ENCODE results near the gene HMGCL. TPM values are rescaled to one million over a fixed set of nuclear protein-coding genes. Genes with fewer than 3 reads are reported as not detected.
"Not testable (repeated sequence)": the region's sequence is repeated elsewhere in the genome, so short reads cannot be mapped to it uniquely, and the experiment has no call there.

The HMGCL gene
- total RNA-seq, 8 experiments from 2014 or later, result 26.9 to 58.0 (median 42.2) TPM

DNA sequence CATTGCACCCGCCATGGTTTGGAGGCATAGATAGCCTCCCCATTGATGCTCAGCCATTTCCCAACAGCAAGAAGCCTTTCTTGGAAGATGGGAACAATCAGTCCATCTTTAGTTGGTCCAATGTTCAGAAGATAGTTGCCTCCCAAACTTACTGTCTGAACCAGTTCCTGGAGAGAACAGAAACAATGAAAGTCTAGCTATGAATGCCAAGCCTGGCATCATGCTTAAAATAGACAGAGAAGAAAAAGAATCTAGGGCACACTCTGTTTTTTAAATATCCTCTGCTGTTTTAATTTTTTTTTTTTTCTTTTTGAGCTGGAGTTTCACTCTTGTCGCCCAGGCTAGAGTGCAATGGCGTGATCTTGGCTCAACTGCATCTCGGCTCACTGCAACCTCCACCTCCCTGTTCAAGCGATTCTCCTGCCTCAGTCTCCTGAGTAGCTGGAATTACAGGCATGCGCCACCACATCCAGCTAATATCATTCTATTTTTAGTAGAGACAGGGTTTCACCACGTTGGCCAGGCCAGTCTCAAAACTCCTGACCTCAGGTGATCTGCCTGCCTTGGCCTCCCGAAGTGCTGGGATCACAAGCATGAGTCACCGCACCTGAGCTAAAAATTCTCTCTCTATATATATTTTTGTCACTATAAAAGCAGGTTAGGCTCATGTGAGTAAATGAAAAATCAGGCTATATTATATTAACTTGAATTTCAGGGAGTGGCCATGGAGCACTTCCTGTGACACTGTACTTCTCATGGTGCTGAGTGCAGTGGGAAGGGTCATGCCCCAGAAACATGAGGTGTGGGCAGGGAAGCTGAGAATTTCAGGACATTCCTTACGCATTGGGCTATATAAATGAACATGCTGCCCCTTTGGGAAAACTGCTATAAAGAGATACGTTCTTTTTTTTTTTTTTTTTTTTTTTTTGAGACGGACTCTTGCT is 23.7 kb upstream of the HMGCL start:
- H3K27ac ChIP-seq, result no peak overlapping the region
- 62 to 100% (median 89%) methylated on average over 1 to 11 of the region's 12 CpGs; no CpG with 5 or more reads in 1 of the 10 experiments for WGBS, 10 experiments
- no peaks in the 10 kb centered on the region for H3K4me1 ChIP-seq (replicated peaks in 1 of 2)
- in situ Hi-C loops (cut with MboI; ENCODE audit: low pct_unique_long_range_greater_than_20kb in 2 of 9, low sequenced_read_pairs in 9 of 9, unreplicated experiment in 9 of 9), result no loop called here
- no peak overlapping the region for H3K4me3 ChIP-seq
- no peak for ATAC-seq (replicated peaks in 6 of 8)

- ATAC-seq (replicated peaks in 6 of 8); H3K27ac ChIP-seq: not testable (repeated sequence)
- WGBS, 10 experiments, result 80 to 100% (median 96%) methylated on average over 1 to 2 of the region's 2 CpGs; no CpG with 5 or more reads in 6 of the 10 experiments
Observed at GRCh38 chr1:23847482-23848095, 22.4 kb upstream of the HMGCL start.

GRCh38 chr1:23845163-23845562 is 19.9 kb upstream of the HMGCL start:
- 66 to 95% (median 87%) methylated on average over 2 of the region's 2 CpGs for WGBS, 10 experiments
- Histone ChIP-seq H3K27ac (no peak overlapping the region), H3K4me3 (no peak overlapping the region), H3K4me1 (replicated peaks in 1 of 2) (no peaks in the 10 kb centered on the region)
- in situ Hi-C loops (cut with MboI; ENCODE audit: low pct_unique_long_range_greater_than_20kb in 2 of 9, low sequenced_read_pairs in 9 of 9, unreplicated experiment in 9 of 9), result no loop called here
- ATAC-seq (replicated peaks in 6 of 8), result no peak

More at GRCh38 chr1:23847482-23848095, 22.4 kb upstream of the HMGCL start:
- in situ Hi-C loops (cut with MboI; ENCODE audit: low pct_unique_long_range_greater_than_20kb in 2 of 9, low sequenced_read_pairs in 9 of 9, unreplicated experiment in 9 of 9); H3K4me1 ChIP-seq (replicated peaks in 1 of 2); H3K4me3 ChIP-seq: not testable (repeated sequence)

DNA sequence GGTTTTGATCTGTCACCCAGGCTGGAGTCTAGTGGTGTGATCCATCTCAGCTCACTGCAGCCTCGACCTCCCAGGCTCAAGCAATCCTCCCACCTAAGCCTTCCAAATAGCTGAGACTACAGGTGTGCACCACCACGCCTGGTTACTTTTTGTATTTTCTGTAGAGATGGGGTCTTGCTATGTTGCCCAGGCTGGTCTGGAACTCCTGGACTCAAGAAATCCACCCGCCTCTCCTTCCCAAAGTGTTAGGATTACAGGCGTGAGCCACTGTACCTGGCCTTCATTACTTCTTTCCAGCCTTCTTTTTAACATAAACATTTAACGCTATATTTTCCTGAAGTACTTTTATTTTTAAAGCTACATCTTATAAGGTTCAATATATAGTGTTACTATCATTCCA is 18.4 kb upstream of the HMGCL start:
- 39 to 100% (median 83%) methylated on average over 1 to 5 of the region's 5 CpGs for WGBS, 10 experiments
- Histone ChIP-seq H3K4me1 (replicated peaks in 1 of 2) (no peaks in the 10 kb centered on the region), H3K27ac (no peak overlapping the region), H3K4me3 (no peak overlapping the region)
- no peak for ATAC-seq (replicated peaks in 6 of 8)
- in situ Hi-C loops (cut with MboI; ENCODE audit: low pct_unique_long_range_greater_than_20kb in 2 of 9, low sequenced_read_pairs in 9 of 9, unreplicated experiment in 9 of 9), result no loop called here

GRCh38 chr1:23838401-23838866 is 13.2 kb upstream of the HMGCL start:
- ATAC-seq (replicated peaks in 6 of 8), result peak; percentile 92 to 99 (median 96)
- H3K4me1 ChIP-seq (replicated peaks in 1 of 2), result peaks cover 0 to 3% of the 10 kb centered on the region in 2 donors
- 0 to 20% (median 3%) methylated on average over 1 to 9 of the region's 21 CpGs; no CpG with 5 or more reads in 5 of the 10 experiments for WGBS, 10 experiments
- peak overlapping the region; percentile 8 to 23 (median 14) for H3K4me3 ChIP-seq
- in situ Hi-C loops (cut with MboI; ENCODE audit: low pct_unique_long_range_greater_than_20kb in 2 of 9, low sequenced_read_pairs in 9 of 9, unreplicated experiment in 9 of 9), result no loop called here
- H3K27ac ChIP-seq, result no peak overlapping the region

DNA sequence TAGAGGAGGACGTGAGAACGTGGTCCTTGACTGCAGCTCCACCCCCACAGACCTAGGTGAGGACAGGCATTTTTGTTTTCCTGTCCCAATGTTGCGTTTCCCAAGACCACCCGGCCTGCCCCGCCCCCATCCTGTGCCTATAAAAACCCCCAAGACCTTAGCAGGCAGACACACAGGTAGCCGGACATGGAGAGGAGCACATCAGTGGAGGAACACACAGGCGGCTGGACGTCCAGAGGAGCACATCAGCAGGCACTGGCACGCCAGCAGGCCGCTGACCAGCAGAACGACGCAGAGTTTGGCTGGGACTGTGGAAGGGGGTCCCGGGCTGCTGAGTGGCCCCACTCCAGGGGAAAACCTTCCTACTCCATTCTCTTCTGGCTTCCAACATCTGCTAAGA is 12.7 kb upstream of the HMGCL start:
- Histone ChIP-seq H3K4me1 (replicated peaks in 1 of 2) (peaks cover 0 to 3% of the 10 kb centered on the region in 2 donors), H3K27ac (no peak overlapping the region), H3K4me3 (peak overlapping the region in 1 of 5 donors; percentile 18)
- in situ Hi-C loops (cut with MboI; ENCODE audit: low pct_unique_long_range_greater_than_20kb in 2 of 9, low sequenced_read_pairs in 9 of 9, unreplicated experiment in 9 of 9), result no loop called here
- ATAC-seq (replicated peaks in 6 of 8), result peak in 6 of 8 experiments; percentile 27 to 58 (median 47)
- 0 to 60% (median 12%) methylated on average over 1 to 10 of the region's 13 CpGs; no CpG with 5 or more reads in 1 of the 10 experiments for WGBS, 10 experiments

DNA sequence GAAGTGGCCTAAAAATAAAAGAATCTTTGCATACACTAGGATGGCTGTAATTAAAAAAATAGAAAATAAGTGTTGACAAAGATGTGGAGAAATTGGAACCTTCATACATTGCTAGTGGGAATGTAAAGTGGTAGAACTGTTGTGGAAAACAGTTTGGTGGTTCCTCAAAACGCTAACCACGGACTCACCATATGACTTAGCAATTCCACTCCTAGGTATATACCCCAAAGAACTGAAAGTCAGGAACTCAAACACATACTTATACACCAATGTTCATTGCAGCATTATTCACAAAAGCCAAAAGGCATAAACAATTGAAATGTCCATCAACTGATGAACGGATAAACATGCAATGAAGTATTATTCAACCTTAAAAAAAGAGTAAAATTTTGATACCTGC is 10.8 kb upstream of the HMGCL start:
- ATAC-seq (replicated peaks in 6 of 8), result no peak
- in situ Hi-C loops (cut with MboI; ENCODE audit: low pct_unique_long_range_greater_than_20kb in 2 of 9, low sequenced_read_pairs in 9 of 9, unreplicated experiment in 9 of 9), result no loop called here
- no peak overlapping the region for H3K27ac ChIP-seq
- H3K4me3 ChIP-seq, result no peak overlapping the region
- WGBS, 10 experiments, result 17 to 100% (median 66%) methylated on average over 1 to 3 of the region's 3 CpGs; no CpG with 5 or more reads in 1 of the 10 experiments
- peaks cover 0 to 3% of the 10 kb centered on the region in 2 donors for H3K4me1 ChIP-seq (replicated peaks in 1 of 2)

DNA sequence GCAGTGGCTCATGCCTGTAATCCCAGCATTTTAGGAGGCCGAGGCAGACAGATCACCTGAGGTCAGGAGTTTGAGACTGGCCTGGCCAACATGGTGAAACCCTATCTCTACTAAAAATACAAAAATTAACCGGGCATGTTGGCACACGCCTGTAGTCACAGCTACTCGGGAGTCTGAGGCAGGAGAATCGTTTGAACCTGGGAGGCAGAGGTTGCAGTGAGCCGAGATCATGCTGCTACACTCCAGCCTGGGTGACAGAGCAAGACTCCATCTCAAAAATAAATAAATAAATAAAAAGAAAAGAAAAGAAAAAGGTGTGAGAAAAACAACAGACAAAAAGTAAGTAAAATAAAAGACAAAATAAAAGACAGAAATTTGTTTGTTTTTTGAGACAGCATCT is 8.9 kb upstream of the HMGCL start:
- in situ Hi-C loops (cut with MboI; ENCODE audit: low pct_unique_long_range_greater_than_20kb in 2 of 9, low sequenced_read_pairs in 9 of 9, unreplicated experiment in 9 of 9); H3K4me3 ChIP-seq; ATAC-seq (replicated peaks in 6 of 8); H3K27ac ChIP-seq; H3K4me1 ChIP-seq (replicated peaks in 1 of 2): not testable (repeated sequence)
- 69 to 92% (median 80%) methylated on average over 4 to 6 of the region's 6 CpGs for WGBS, 10 experiments

GRCh38 chr1:23827717-23828116 is 2.5 kb upstream of the HMGCL start:
- Histone ChIP-seq H3K4me1 (replicated peaks in 1 of 2) (peaks cover 6 to 7% of the 10 kb centered on the region in 2 donors), H3K4me3 (no peak overlapping the region), H3K27ac (no peak overlapping the region)
- 50 to 100% (median 71%) methylated on average over 1 of the region's 1 CpG; no CpG with 5 or more reads in 1 of the 10 experiments for WGBS, 10 experiments
- no peak for ATAC-seq (replicated peaks in 6 of 8)
- in situ Hi-C loops (cut with MboI; ENCODE audit: low pct_unique_long_range_greater_than_20kb in 2 of 9, low sequenced_read_pairs in 9 of 9, unreplicated experiment in 9 of 9), result no loop called here

DNA sequence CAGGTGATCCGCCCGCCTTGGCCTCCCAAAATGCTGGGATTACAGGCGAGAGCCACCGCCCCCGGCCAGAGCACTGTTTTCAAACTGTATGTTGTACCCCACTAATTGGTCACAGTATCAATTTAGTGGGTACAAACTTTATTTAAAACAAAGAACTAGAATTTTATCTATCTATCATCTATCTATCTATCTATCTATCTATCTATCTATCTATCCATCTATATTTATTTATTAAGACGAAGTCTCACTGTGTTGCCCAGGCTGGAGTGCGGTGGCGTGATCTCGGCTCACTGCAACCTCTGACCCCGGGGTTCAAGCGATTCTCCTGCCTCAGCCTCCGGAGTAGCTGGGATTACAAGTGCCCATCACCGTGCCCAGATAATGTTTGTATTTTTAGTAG is 1.4 kb upstream of the HMGCL start:
- ATAC-seq (replicated peaks in 6 of 8); in situ Hi-C loops (cut with MboI; ENCODE audit: low pct_unique_long_range_greater_than_20kb in 2 of 9, low sequenced_read_pairs in 9 of 9, unreplicated experiment in 9 of 9): not testable (repeated sequence)
- WGBS, 10 experiments, result 96 to 100% (median 100%) methylated on average over 1 to 13 of the region's 13 CpGs; no CpG with 5 or more reads in 1 of the 10 experiments

DNA sequence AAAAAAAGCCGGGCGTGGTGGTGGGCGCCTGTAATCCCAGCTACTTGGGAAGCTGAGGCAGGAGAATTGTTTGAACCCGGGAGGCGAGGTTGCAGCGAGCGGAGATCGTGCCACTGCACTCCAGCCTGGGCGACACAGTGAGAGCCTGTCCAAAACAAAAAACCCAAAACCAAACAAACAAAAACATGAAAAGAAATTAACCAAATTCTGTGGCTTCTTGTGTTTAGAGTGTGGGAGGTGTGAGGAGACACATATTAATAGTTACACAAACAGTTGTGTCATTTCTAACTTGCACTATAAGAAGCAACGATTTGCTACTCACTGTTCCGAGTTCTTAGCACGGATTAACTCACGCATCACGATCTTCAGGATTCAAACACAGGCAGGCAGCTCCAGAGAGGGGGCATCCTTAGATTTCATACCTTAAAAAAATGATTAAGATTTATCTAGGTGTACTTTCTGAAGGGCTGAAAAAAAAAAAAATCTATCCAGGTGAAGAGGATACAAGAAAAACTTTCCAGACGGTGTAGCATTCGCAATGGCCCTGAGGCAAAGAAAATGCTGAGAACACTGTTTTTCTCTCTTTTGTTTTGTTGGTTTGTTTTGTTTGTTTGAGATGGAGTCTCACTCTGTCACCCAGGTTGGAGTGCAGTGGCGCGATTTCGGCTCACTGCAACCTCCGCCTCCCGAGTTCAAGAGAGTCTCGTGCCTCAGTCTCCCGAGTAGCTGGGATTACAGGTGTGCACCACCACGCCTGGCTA is 713 bp upstream of the HMGCL start:
- Histone ChIP-seq H3K27ac (no peak overlapping the region), H3K4me3 (peak overlapping the region; percentile 67 to 90 (median 88)), H3K4me1 (replicated peaks in 1 of 2) (peaks cover 6 to 7% of the 10 kb centered on the region in 2 donors)
- ATAC-seq (replicated peaks in 6 of 8), result peak in 1 of 8 experiments; percentile 10
- 32 to 100% (median 84%) methylated on average over 3 to 21 of the region's 24 CpGs; no CpG with 5 or more reads in 1 of the 10 experiments for WGBS, 10 experiments
- in situ Hi-C loops (cut with MboI; ENCODE audit: low pct_unique_long_range_greater_than_20kb in 2 of 9, low sequenced_read_pairs in 9 of 9, unreplicated experiment in 9 of 9), result no loop called here

More for the DNA sequence above, 1.4 kb upstream of the HMGCL start:
- not testable (repeated sequence) for H3K4me3 ChIP-seq; H3K4me1 ChIP-seq (replicated peaks in 1 of 2); H3K27ac ChIP-seq

DNA sequence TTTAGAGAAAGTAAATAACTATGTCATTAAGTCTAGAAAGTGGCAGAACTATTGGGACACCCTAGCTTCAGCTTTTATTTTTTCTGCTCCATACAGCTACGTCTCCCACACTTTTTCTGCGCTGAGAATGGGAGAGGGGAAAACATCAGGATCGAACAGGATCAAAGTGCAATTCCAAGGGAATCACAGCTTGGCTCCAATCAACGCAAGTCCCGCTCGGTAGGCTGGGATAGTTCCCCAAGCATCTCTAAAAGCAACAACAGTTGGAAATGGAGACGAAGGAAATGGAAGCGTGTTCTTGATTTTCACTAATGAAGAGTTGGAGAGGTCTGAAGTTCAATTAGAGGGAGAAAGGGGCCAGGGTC is 536 bp downstream of the HMGCL start:
- in situ Hi-C loops (cut with MboI; ENCODE audit: low pct_unique_long_range_greater_than_20kb in 2 of 9, low sequenced_read_pairs in 9 of 9, unreplicated experiment in 9 of 9), result no loop called here
- H3K4me3 ChIP-seq, result peak overlapping the region; percentile 67 to 90 (median 88)
- 0 to 4% (median 2%) methylated on average over 1 to 8 of the region's 8 CpGs; no CpG with 5 or more reads in 2 of the 10 experiments for WGBS, 10 experiments
- peak overlapping the region; percentile 74 to 83 for H3K27ac ChIP-seq
- ATAC-seq (replicated peaks in 6 of 8), result no peak
- H3K4me1 ChIP-seq (replicated peaks in 1 of 2), result peaks cover 6 to 7% of the 10 kb centered on the region in 2 donors
